ENCODE measurements around the gene VPS13C.

DNA sequence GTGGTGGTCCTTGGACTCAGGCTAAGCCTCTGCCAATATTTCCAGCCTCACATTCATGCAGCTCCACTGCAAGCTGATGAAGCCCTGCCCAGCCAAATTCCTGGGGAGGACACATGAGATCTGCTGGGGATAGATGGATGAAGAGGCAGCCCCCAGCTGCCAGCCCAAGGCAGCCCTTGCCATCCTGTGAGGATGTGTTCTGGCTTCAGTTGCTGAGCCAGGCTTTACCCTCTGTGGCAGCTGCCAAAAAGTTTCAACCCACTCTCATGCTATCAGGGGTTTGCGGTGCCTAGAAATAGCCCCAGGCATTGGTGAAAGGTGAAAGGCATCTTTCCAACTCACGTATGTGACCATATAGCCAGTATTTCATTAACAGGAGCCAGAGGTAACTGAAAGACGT lies 44.2 kb upstream of the VPS13C start:
- TF ChIP-seq, protein P1, sequence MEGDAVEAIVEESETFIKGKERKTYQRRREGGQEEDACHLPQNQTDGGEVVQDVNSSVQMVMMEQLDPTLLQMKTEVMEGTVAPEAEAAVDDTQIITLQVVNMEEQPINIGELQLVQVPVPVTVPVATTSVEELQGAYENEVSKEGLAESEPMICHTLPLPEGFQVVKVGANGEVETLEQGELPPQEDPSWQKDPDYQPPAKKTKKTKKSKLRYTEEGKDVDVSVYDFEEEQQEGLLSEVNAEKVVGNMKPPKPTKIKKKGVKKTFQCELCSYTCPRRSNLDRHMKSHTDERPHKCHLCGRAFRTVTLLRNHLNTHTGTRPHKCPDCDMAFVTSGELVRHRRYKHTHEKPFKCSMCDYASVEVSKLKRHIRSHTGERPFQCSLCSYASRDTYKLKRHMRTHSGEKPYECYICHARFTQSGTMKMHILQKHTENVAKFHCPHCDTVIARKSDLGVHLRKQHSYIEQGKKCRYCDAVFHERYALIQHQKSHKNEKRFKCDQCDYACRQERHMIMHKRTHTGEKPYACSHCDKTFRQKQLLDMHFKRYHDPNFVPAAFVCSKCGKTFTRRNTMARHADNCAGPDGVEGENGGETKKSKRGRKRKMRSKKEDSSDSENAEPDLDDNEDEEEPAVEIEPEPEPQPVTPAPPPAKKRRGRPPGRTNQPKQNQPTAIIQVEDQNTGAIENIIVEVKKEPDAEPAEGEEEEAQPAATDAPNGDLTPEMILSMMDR (IDR thresholded peaks at IDR 0.05) = no peak
- no peak for TF ChIP-seq EZH2 (IDR thresholded peaks at IDR 0.05)

Measured in neural progenitor cell (in vitro differentiated cells).